ENCODE measurements around the gene CFAP46. TPM values are rescaled to one million over a fixed set of nuclear protein-coding genes. Genes with fewer than 3 reads are reported as not detected.

CFAP46 gene
- total RNA-seq, 3 donors from 2014 or later (not counting 1 experiment from before 2014, with no cell fraction given), result 0.35 TPM; not detected in 2

- Histone ChIP-seq H3K9me3 (ENCODE audit: control insufficient read depth, insufficient read depth, low read length) (no peaks in the 10 kb centered on the region), H3K27ac (ENCODE audit: low read length) (no peak overlapping the region), H3K4me1 (ENCODE audit: control insufficient read depth, insufficient read depth, low read length) (no peaks in the 10 kb centered on the region), H3K4me3 (ENCODE audit: low read length) (no peak overlapping the region), H3K36me3 (ENCODE audit: control insufficient read depth, insufficient read depth, low read length) (no peaks in the 10 kb centered on the region), H3K27me3 (ENCODE audit: control insufficient read depth, insufficient read depth, low read length) (no peaks in the 10 kb centered on the region)
- no peak overlapping the region for H3K4me3 Mint-ChIP-seq
- H3K27me3 Mint-ChIP-seq (ENCODE audit: low read depth in 2 of 2), result peaks cover 10% of the 10 kb centered on the region in 2 donors
- no peak for TF ChIP-seq CTCF (IDR thresholded peaks at IDR 0.05)
- H3K9me3 Mint-ChIP-seq, result no peaks in the 10 kb centered on the region
- no peak overlapping the region for H3K27ac Mint-ChIP-seq
- H3K36me3 Mint-ChIP-seq, result no peaks in the 10 kb centered on the region
- peaks cover 8 to 9% of the 10 kb centered on the region in 2 donors for H3K4me1 Mint-ChIP-seq
- intact Hi-C loops (cut with micrococcal nuclease), result loop anchor here (10.0 kb wide), 1 partner anchor 252 kb away; no protein-coding TSS in a partner anchor
- DNase-seq (no peak), ATAC-seq (no peak)
- 93% methylated on average over 19 of the region's 19 CpGs for WGBS (ENCODE audit: insufficient coverage)
These were observed 35.5 kb downstream of the CFAP46 start for GRCh38 chr10:132906836-132907235.

- 93% methylated on average over 15 of the region's 15 CpGs for WGBS (ENCODE audit: insufficient coverage)
- intact Hi-C loops (cut with micrococcal nuclease), result loop anchor here (10.0 kb wide), 1 partner anchor 251 kb away; no protein-coding TSS in a partner anchor
- no peak for DNase-seq
- TF ChIP-seq CTCF (IDR thresholded peaks at IDR 0.05), result no peak
- H3K4me3 Mint-ChIP-seq, result no peak overlapping the region
- no peaks in the 10 kb centered on the region for H3K36me3 Mint-ChIP-seq
- H3K9me3 Mint-ChIP-seq, result no peaks in the 10 kb centered on the region
- peaks cover 10 to 17% of the 10 kb centered on the region in 2 donors for H3K27me3 Mint-ChIP-seq (ENCODE audit: low read depth in 2 of 2)
- Histone ChIP-seq H3K27ac (ENCODE audit: low read length) (no peak overlapping the region), H3K4me1 (ENCODE audit: control insufficient read depth, insufficient read depth, low read length) (no peaks in the 10 kb centered on the region), H3K36me3 (ENCODE audit: control insufficient read depth, insufficient read depth, low read length) (no peaks in the 10 kb centered on the region), H3K9me3 (ENCODE audit: control insufficient read depth, insufficient read depth, low read length) (no peaks in the 10 kb centered on the region), H3K27me3 (ENCODE audit: control insufficient read depth, insufficient read depth, low read length) (no peaks in the 10 kb centered on the region), H3K4me3 (ENCODE audit: low read length) (no peak overlapping the region)
- no peak overlapping the region for H3K27ac Mint-ChIP-seq
- peaks cover 8 to 9% of the 10 kb centered on the region in 2 donors for H3K4me1 Mint-ChIP-seq
- no peak for ATAC-seq
These were observed 36.3 kb downstream of the CFAP46 start for GRCh38 chr10:132906106-132906505.

- no peak for DNase-seq
- H3K27me3 Mint-ChIP-seq (ENCODE audit: low read depth in 2 of 2), result peaks cover 10 to 21% of the 10 kb centered on the region in 2 donors
- intact Hi-C loops (cut with micrococcal nuclease), result loop anchor here (10.0 kb wide), 1 partner anchor 251 kb away; no protein-coding TSS in a partner anchor
These were observed 36.7 kb downstream of the CFAP46 start for GRCh38 chr10:132905661-132906060.

More at GRCh38 chr10:132905661-132906060, 36.7 kb downstream of the CFAP46 start:
- H3K27ac Mint-ChIP-seq, result no peak overlapping the region
- H3K36me3 ChIP-seq (ENCODE audit: control insufficient read depth, insufficient read depth, low read length), result no peaks in the 10 kb centered on the region
- H3K9me3 ChIP-seq (ENCODE audit: control insufficient read depth, insufficient read depth, low read length), result no peaks in the 10 kb centered on the region
- no peak overlapping the region for H3K4me3 Mint-ChIP-seq
- H3K27me3 ChIP-seq (ENCODE audit: control insufficient read depth, insufficient read depth, low read length), result no peaks in the 10 kb centered on the region
- TF ChIP-seq CTCF (IDR thresholded peaks at IDR 0.05), result no peak
- no peak for ATAC-seq
- H3K4me1 ChIP-seq (ENCODE audit: control insufficient read depth, insufficient read depth, low read length), result no peaks in the 10 kb centered on the region
- H3K27ac ChIP-seq (ENCODE audit: low read length), result no peak overlapping the region
- H3K4me1 Mint-ChIP-seq, result peaks cover 8 to 9% of the 10 kb centered on the region in 2 donors
- H3K9me3 Mint-ChIP-seq, result no peaks in the 10 kb centered on the region
- no peaks in the 10 kb centered on the region for H3K36me3 Mint-ChIP-seq
- no peak overlapping the region for H3K4me3 ChIP-seq (ENCODE audit: low read length)
- 89% methylated on average over 1 of the region's 1 CpG for WGBS (ENCODE audit: insufficient coverage)

All from natural killer cell (primary cell).